ENCODE measurements around the gene TM4SF1.

Gene TM4SF1

DNA sequence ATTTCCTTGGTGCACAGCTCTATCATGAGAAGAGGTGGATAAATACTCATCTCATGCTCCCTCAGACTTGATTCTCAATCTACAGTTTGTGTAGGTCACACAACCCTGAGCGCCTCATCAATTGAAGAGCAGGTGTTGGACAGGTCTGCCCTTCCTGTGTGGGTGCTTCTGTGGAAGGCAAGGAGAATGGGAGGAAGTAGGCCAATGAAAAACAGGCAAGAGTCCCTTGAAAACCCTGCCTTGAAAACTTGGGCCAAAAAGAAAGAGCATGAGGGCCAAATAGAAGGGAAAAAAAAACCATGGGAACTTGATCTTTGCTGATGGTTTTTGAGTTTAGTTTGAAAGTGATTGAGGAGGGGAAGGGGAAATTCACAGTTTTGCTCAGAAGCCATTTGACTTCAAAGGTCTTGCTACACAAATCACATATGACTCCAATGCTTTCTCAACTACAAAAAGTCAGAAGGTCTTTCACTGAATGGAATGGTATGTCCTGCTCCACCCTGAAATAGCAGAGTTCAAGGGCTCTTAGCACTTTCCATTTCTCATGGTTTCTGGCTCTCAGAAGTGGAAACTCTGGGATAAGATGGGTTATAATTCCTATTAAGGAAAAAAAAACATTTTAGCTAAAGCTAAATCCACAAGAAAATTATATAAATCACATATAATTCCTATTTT lies 37.2 kb upstream of the TM4SF1 start:
- WGBS (ENCODE audit: extremely low coverage, insufficient coverage, insufficient read length) = no CpG with 5 or more reads among the region's 1 CpG
- Histone ChIP-seq H3K14ac (ENCODE audit: low read length) (no peak overlapping the region), H3K4me2 (ENCODE audit: low read length) (no peak overlapping the region)

DNA sequence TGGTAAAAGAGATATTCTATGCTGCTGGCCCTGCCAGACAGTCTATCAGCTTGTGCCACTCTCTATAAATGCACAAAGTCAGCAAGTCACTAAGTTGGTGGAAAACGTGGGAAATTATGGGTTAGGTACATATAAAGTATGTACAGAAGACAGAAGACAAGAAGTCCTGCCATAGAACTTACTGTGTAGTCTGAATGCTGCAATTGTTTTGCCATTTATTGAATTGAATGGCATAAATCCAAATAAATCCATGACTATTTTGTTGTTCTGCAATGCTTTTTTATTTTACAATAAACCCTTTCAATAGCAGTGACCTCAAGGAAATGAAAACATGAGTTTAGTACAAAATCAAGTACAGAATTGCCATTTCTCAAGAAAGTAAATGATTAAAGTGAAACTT lies 34.1 kb upstream of the TM4SF1 start:
- H3K4ac ChIP-seq (ENCODE audit: low read depth, low read length) = no peak overlapping the region
- no peaks in the 10 kb centered on the region for H3K27me3 ChIP-seq (ENCODE audit: insufficient read depth, low read length)
- no peak overlapping the region for H4K12ac ChIP-seq (ENCODE audit: low read depth, low read length)
- no peak overlapping the region for H2AK5ac ChIP-seq (ENCODE audit: low read length)
- no peak overlapping the region for H3K14ac ChIP-seq (ENCODE audit: low read length)
- no peak overlapping the region for H3K9ac ChIP-seq (ENCODE audit: low read length)
- H3K9me3 ChIP-seq (ENCODE audit: insufficient read depth, low read depth, low read length) = no peaks in the 10 kb centered on the region
- H3K27ac ChIP-seq (ENCODE audit: low read depth, low read length) = no peak overlapping the region
- no peak for DNase-seq
- H3K23ac ChIP-seq (ENCODE audit: low read length) = no peak overlapping the region
- H2BK120ac ChIP-seq (ENCODE audit: insufficient read depth, low read length, poor library complexity) = no peak overlapping the region
- no peaks in the 10 kb centered on the region for H3K36me3 ChIP-seq (ENCODE audit: control insufficient read depth in 1 of 2, insufficient read depth in 2 of 2, low read length in 2 of 2)
- H3K4me2 ChIP-seq (ENCODE audit: low read length) = no peak overlapping the region
- no peak overlapping the region for H2AFZ ChIP-seq (ENCODE audit: insufficient read depth, low read length, poor library complexity)
- H2BK12ac ChIP-seq (ENCODE audit: low read length) = no peak overlapping the region
- no peak overlapping the region for H3K18ac ChIP-seq (ENCODE audit: low read length)
- no peak overlapping the region for H4K91ac ChIP-seq (ENCODE audit: low read depth, low read length)
- H4K8ac ChIP-seq (ENCODE audit: low read depth, low read length) = no peak overlapping the region
- no CpG with 5 or more reads among the region's 1 CpG for WGBS (ENCODE audit: extremely low coverage, insufficient coverage, insufficient read length)
- no peaks in the 10 kb centered on the region for H3K79me2 ChIP-seq (ENCODE audit: control insufficient read depth, insufficient read depth, low read length, poor library complexity)
- H3K79me1 ChIP-seq (ENCODE audit: low read length) = no peaks in the 10 kb centered on the region
- H2BK5ac ChIP-seq (ENCODE audit: low read depth, low read length, poor library complexity) = no peak overlapping the region
- H3K4me1 ChIP-seq (ENCODE audit: control insufficient read depth in 1 of 2, insufficient read depth in 2 of 2, low read length in 2 of 2) = no peaks in the 10 kb centered on the region
- H3K4me3 ChIP-seq (ENCODE audit: low read depth, low read length) = no peak overlapping the region

More for the DNA sequence above, 37.2 kb upstream of the TM4SF1 start:
- no peak overlapping the region for H2AFZ ChIP-seq (ENCODE audit: insufficient read depth, low read length, poor library complexity)
- H3K4me1 ChIP-seq (ENCODE audit: control insufficient read depth in 1 of 2, insufficient read depth in 2 of 2, low read length in 2 of 2) = no peaks in the 10 kb centered on the region
- H2BK120ac ChIP-seq (ENCODE audit: insufficient read depth, low read length, poor library complexity) = no peak overlapping the region
- no peak overlapping the region for H2AK5ac ChIP-seq (ENCODE audit: low read length)
- no peak for DNase-seq
- H3K36me3 ChIP-seq (ENCODE audit: control insufficient read depth in 1 of 2, insufficient read depth in 2 of 2, low read length in 2 of 2) = no peaks in the 10 kb centered on the region
- no peak overlapping the region for H3K4me3 ChIP-seq (ENCODE audit: low read depth, low read length)
- H3K4ac ChIP-seq (ENCODE audit: low read depth, low read length) = no peak overlapping the region
- no peak overlapping the region for H3K9ac ChIP-seq (ENCODE audit: low read length)
- no peaks in the 10 kb centered on the region for H3K79me1 ChIP-seq (ENCODE audit: low read length)
- no peak overlapping the region for H3K18ac ChIP-seq (ENCODE audit: low read length)
- no peaks in the 10 kb centered on the region for H3K9me3 ChIP-seq (ENCODE audit: insufficient read depth, low read depth, low read length)
- no peaks in the 10 kb centered on the region for H3K27me3 ChIP-seq (ENCODE audit: insufficient read depth, low read length)
- H2BK12ac ChIP-seq (ENCODE audit: low read length) = no peak overlapping the region
- H3K23ac ChIP-seq (ENCODE audit: low read length) = no peak overlapping the region
- H4K91ac ChIP-seq (ENCODE audit: low read depth, low read length) = no peak overlapping the region
- no peak overlapping the region for H3K27ac ChIP-seq (ENCODE audit: low read depth, low read length)
- no peak overlapping the region for H2BK5ac ChIP-seq (ENCODE audit: low read depth, low read length, poor library complexity)
- no peak overlapping the region for H4K12ac ChIP-seq (ENCODE audit: low read depth, low read length)
- no peaks in the 10 kb centered on the region for H3K79me2 ChIP-seq (ENCODE audit: control insufficient read depth, insufficient read depth, low read length, poor library complexity)
- no peak overlapping the region for H4K8ac ChIP-seq (ENCODE audit: low read depth, low read length)

DNA sequence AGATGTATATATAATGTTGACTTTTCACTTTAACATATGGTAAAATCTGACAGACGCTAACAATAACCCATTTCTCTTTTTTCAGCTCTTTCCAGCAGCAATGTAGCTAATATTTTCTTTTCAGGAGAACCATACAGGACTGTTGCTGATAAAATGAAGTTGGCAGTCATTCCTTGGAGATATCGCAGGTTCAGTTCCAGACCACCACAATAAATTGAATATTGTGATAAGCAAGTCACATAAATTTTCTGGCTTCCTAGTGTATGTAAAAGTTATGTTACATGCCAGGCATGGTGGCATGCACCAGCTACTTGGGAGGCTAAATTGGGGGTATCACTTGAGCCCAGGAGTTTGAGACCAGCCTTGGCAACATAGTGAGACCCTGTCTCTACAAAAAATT lies 31.9 kb upstream of the TM4SF1 start:
- Histone ChIP-seq H3K9me3 (ENCODE audit: insufficient read depth, low read depth, low read length) (no peaks in the 10 kb centered on the region), H2BK5ac (ENCODE audit: low read depth, low read length, poor library complexity) (no peak overlapping the region), H3K4me2 (ENCODE audit: low read length) (no peak overlapping the region), H3K4me1 (ENCODE audit: control insufficient read depth in 1 of 2, insufficient read depth in 2 of 2, low read length in 2 of 2) (no peaks in the 10 kb centered on the region), H2BK120ac (ENCODE audit: insufficient read depth, low read length, poor library complexity) (no peak overlapping the region), H3K18ac (ENCODE audit: low read length) (no peak overlapping the region), H4K12ac (ENCODE audit: low read depth, low read length) (no peak overlapping the region), H2BK12ac (ENCODE audit: low read length) (no peak overlapping the region), H3K4me3 (ENCODE audit: low read depth, low read length) (no peak overlapping the region), H3K27ac (ENCODE audit: low read depth, low read length) (no peak overlapping the region), H2AFZ (ENCODE audit: insufficient read depth, low read length, poor library complexity) (no peak overlapping the region), H3K23ac (ENCODE audit: low read length) (no peak overlapping the region), H3K4ac (ENCODE audit: low read depth, low read length) (no peak overlapping the region), H3K9ac (ENCODE audit: low read length) (no peak overlapping the region), H3K79me1 (ENCODE audit: low read length) (no peaks in the 10 kb centered on the region), H4K8ac (ENCODE audit: low read depth, low read length) (no peak overlapping the region), H3K14ac (ENCODE audit: low read length) (no peak overlapping the region), H3K27me3 (ENCODE audit: insufficient read depth, low read length) (no peaks in the 10 kb centered on the region), H3K36me3 (ENCODE audit: control insufficient read depth in 1 of 2, insufficient read depth in 2 of 2, low read length in 2 of 2) (no peaks in the 10 kb centered on the region), H2AK5ac (ENCODE audit: low read length) (no peak overlapping the region), H3K79me2 (ENCODE audit: control insufficient read depth, insufficient read depth, low read length, poor library complexity) (no peaks in the 10 kb centered on the region), H4K91ac (ENCODE audit: low read depth, low read length) (no peak overlapping the region)
- WGBS (ENCODE audit: extremely low coverage, insufficient coverage, insufficient read length) = no CpG with 5 or more reads among the region's 2 CpGs
- DNase-seq = no peak

DNA sequence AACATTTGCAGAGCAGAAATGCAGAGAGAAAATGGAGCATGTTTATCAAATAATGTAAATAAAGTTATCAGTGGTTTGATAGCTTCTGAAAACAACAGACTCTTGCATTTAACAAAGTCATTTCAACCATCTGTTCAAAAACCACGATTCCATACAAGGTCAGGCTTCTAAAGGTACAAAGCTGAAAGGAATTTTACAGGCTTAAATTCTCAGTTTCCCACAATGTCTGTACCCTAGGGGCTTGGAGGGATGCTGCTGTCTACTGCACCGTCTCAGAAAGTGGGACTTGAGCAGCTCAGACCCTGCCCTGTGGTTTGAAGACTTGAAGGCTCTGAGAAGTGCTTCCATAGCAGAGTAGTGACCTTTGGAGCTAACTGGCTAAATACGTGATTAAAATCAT lies 30.4 kb upstream of the TM4SF1 start:
- no peaks in the 10 kb centered on the region for H3K27me3 ChIP-seq (ENCODE audit: insufficient read depth, low read length)
- H4K91ac ChIP-seq (ENCODE audit: low read depth, low read length) = no peak overlapping the region
- H2BK12ac ChIP-seq (ENCODE audit: low read length) = no peak overlapping the region
- H2AK5ac ChIP-seq (ENCODE audit: low read length) = no peak overlapping the region
- H3K36me3 ChIP-seq (ENCODE audit: control insufficient read depth in 1 of 2, insufficient read depth in 2 of 2, low read length in 2 of 2) = no peaks in the 10 kb centered on the region
- no peak overlapping the region for H4K8ac ChIP-seq (ENCODE audit: low read depth, low read length)
- H3K79me1 ChIP-seq (ENCODE audit: low read length) = no peaks in the 10 kb centered on the region
- no peak overlapping the region for H3K9ac ChIP-seq (ENCODE audit: low read length)
- H3K4ac ChIP-seq (ENCODE audit: low read depth, low read length) = no peak overlapping the region
- no peak overlapping the region for H2BK5ac ChIP-seq (ENCODE audit: low read depth, low read length, poor library complexity)
- H3K23ac ChIP-seq (ENCODE audit: low read length) = no peak overlapping the region
- H3K4me3 ChIP-seq (ENCODE audit: low read depth, low read length) = no peak overlapping the region
- no peak overlapping the region for H3K27ac ChIP-seq (ENCODE audit: low read depth, low read length)
- no peaks in the 10 kb centered on the region for H3K4me1 ChIP-seq (ENCODE audit: control insufficient read depth in 1 of 2, insufficient read depth in 2 of 2, low read length in 2 of 2)
- H3K79me2 ChIP-seq (ENCODE audit: control insufficient read depth, insufficient read depth, low read length, poor library complexity) = no peaks in the 10 kb centered on the region
- H2BK120ac ChIP-seq (ENCODE audit: insufficient read depth, low read length, poor library complexity) = no peak overlapping the region
- H3K14ac ChIP-seq (ENCODE audit: low read length) = no peak overlapping the region
- no peak overlapping the region for H4K12ac ChIP-seq (ENCODE audit: low read depth, low read length)
- H2AFZ ChIP-seq (ENCODE audit: insufficient read depth, low read length, poor library complexity) = no peak overlapping the region
- H3K4me2 ChIP-seq (ENCODE audit: low read length) = no peak overlapping the region
- H3K18ac ChIP-seq (ENCODE audit: low read length) = no peak overlapping the region
- DNase-seq = no peak
- no CpG with 5 or more reads among the region's 3 CpGs for WGBS (ENCODE audit: extremely low coverage, insufficient coverage, insufficient read length)
- no peaks in the 10 kb centered on the region for H3K9me3 ChIP-seq (ENCODE audit: insufficient read depth, low read depth, low read length)
